ENCODE results near the gene FAM72C. TPM values are rescaled to one million over a fixed set of nuclear protein-coding genes. Genes with fewer than 3 reads are reported as not detected.
"Not testable (repeated sequence)": the region's sequence is repeated elsewhere in the genome, so short reads cannot be mapped to it uniquely, and the experiment has no call there.

FAM72C gene
- total RNA-seq = under 1 TPM in 1 of 4 donors, not detected in 3; 0.83 TPM

DNA sequence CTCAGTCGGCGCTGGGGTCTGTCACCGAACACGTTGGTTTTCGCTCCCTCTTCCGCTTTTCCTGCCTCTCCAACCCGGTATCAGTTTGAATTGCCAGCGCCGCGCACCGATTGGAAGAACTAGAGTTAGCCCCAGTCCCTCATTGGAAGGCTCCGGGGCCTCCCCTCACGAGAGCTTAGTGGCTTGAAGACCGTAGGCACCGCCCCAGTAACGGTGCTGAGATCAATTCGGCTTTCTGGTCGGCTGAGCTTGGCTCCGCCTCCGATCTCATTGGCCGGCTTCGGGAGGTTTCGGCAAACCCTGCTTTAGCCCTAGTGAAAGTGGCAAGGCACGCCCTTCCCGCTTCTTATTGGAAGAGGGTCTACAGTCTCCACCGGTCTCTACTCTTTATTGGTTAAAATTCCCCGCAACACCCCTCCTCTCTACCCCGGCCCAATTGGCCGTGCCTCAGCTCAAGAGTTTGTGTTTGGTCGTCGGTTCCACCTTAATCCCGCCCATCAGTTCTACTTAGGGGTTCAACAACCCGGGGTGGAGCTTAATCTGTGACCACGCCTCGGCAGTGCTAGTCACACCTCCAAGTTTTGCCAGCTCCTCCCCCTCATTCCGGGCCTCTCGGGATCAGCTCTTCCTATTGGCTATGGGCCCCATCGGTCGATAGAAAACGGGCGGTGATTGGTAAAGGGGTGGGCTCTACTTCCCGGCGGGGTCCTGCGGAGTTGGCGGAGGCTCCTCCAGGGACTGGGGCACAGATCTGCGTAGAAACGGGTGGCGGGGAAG, at the start of gene FAM72C:
TSS of gene FAM72C (minus strand) at position 63 of the 777 bp plus-strand sequence. CDS start 845 bp downstream, outside the sequence.
- not testable (repeated sequence) for H3K4me1 ChIP-seq, DNase-seq

GRCh38 chr1:144020001-144020738, 48.4 kb upstream of the FAM72C start:
- H3K27me3 ChIP-seq; intact Hi-C loops (cut with DNase I; ENCODE audit: low total_unique reads); DNase-seq; H3K9me3 ChIP-seq; H3K36me3 ChIP-seq; H3K27ac ChIP-seq; H3K4me1 ChIP-seq; H3K4me3 ChIP-seq: not testable (repeated sequence)

More for the DNA sequence above, at the start of gene FAM72C:
- H3K9me3 ChIP-seq; intact Hi-C loops (cut with DNase I; ENCODE audit: low total_unique reads); H3K27ac ChIP-seq; H3K27me3 ChIP-seq; H3K36me3 ChIP-seq; H3K4me3 ChIP-seq: not testable (repeated sequence)

- H3K36me3 ChIP-seq; H3K27ac ChIP-seq; H3K9me3 ChIP-seq; H3K4me1 ChIP-seq; intact Hi-C loops (cut with DNase I; ENCODE audit: low total_unique reads); H3K27me3 ChIP-seq; DNase-seq; H3K4me3 ChIP-seq: not testable (repeated sequence)
Measured at GRCh38 chr1:144019101-144019500, 47.3 kb upstream of the FAM72C start.

DNA sequence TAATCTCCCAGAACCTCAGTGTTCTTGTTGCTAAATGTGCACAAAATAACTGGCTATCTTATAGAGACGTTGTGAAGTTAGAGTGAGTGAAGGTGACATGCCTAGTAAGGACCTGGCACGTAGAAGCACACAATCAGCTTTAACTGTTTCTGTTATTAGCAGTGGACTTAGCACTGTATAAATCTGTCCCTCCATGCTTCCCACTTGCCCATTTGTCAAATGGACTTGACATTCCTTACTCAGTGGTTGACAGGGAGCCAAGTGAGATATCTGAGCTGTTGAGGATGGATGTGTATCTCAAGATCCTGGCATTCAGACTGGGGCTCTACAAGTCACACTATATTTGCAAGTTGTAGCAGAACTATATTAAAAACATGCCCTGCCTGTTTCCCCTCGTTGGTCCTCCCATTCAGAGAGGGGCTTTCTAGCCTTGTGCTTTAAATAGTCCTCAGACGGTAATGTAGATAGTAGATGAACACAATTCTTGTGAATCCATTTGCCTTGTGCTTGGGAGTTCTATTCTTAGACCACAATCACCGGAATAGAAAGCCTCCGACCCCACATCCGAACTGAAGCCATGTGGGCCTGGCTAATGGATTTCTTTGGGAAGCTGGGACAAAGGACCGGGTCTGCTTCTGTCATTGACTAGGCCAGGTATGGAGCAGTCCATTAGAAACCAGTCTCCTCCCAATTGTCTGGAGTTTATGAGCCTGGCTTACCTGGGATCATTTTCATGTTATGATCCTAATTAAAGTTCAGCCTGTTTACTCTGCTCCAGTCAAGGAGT, 43.6 kb upstream of the FAM72C start:
- DNase-seq; H3K4me1 ChIP-seq; intact Hi-C loops (cut with DNase I; ENCODE audit: low total_unique reads); H3K4me3 ChIP-seq; H3K36me3 ChIP-seq; H3K27me3 ChIP-seq; H3K9me3 ChIP-seq; H3K27ac ChIP-seq: not testable (repeated sequence)

GRCh38 chr1:144014528-144014927, 42.7 kb upstream of the FAM72C start:
- H3K27me3 ChIP-seq; DNase-seq; H3K4me3 ChIP-seq; H3K27ac ChIP-seq; H3K9me3 ChIP-seq; intact Hi-C loops (cut with DNase I; ENCODE audit: low total_unique reads); H3K4me1 ChIP-seq; H3K36me3 ChIP-seq: not testable (repeated sequence)

GRCh38 chr1:144014121-144014520, 42.3 kb upstream of the FAM72C start:
- H3K4me3 ChIP-seq; H3K27me3 ChIP-seq; H3K4me1 ChIP-seq; H3K36me3 ChIP-seq; H3K27ac ChIP-seq; DNase-seq; H3K9me3 ChIP-seq; intact Hi-C loops (cut with DNase I; ENCODE audit: low total_unique reads): not testable (repeated sequence)

GRCh38 chr1:144012168-144012733, 40.5 kb upstream of the FAM72C start:
- H3K4me3 ChIP-seq; H3K27me3 ChIP-seq; H3K9me3 ChIP-seq; DNase-seq; H3K36me3 ChIP-seq; intact Hi-C loops (cut with DNase I; ENCODE audit: low total_unique reads); H3K27ac ChIP-seq; H3K4me1 ChIP-seq: not testable (repeated sequence)

- DNase-seq; intact Hi-C loops (cut with DNase I; ENCODE audit: low total_unique reads): not testable (repeated sequence)
Measured at GRCh38 chr1:144009410-144009809, 37.6 kb upstream of the FAM72C start.

GRCh38 chr1:144004259-144004658, 32.5 kb upstream of the FAM72C start:
- H3K4me3 ChIP-seq; H3K4me1 ChIP-seq; H3K27me3 ChIP-seq; intact Hi-C loops (cut with DNase I; ENCODE audit: low total_unique reads); DNase-seq; H3K27ac ChIP-seq; H3K9me3 ChIP-seq; H3K36me3 ChIP-seq: not testable (repeated sequence)

More at GRCh38 chr1:144009410-144009809, 37.6 kb upstream of the FAM72C start:
- H3K27me3 ChIP-seq, H3K36me3 ChIP-seq, H3K9me3 ChIP-seq, H3K4me3 ChIP-seq, H3K4me1 ChIP-seq, H3K27ac ChIP-seq: not testable (repeated sequence)

DNA sequence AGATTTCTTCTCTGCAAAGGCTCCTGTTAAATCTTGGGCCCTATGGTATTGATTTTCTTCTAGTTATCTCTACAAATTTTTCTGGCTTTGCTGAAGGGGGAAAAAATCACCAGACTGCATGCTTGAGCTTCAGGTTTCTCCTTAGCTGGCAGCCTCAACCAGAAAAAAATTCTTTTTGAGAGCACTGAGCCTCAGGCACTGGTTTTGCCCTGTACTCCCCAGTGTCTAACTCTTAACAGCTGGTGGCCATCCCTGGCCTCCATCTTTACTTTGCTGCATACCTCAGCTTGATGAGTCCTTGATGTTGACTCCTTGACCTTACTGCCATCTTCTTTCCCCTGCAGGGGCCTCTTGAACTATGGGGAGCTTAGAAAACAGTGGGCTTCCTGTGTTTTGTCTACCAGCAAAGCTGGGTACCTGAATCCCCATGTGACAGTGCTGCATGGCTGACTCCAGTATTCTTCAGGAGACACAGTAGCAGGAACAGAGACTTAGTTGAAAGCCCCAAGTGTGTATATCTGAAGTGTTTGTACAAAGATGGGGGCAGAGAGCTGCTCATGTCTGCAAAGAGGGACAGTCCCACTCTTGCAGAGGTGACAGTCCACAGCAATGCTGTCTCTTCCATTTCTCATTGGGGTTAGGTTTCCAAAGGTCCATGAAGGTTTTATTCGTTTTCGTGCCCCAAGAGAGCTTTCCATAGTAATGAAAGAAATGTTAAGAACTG, 31.7 kb upstream of the FAM72C start:
- H3K9me3 ChIP-seq; H3K4me1 ChIP-seq; H3K27ac ChIP-seq; H3K36me3 ChIP-seq; H3K4me3 ChIP-seq; intact Hi-C loops (cut with DNase I; ENCODE audit: low total_unique reads); DNase-seq; H3K27me3 ChIP-seq: not testable (repeated sequence)

- H3K4me1 ChIP-seq; H3K9me3 ChIP-seq; DNase-seq; intact Hi-C loops (cut with DNase I; ENCODE audit: low total_unique reads); H3K27me3 ChIP-seq; H3K27ac ChIP-seq; H3K4me3 ChIP-seq; H3K36me3 ChIP-seq: not testable (repeated sequence)
Measured at GRCh38 chr1:144002141-144002881, 30.5 kb upstream of the FAM72C start.

DNA sequence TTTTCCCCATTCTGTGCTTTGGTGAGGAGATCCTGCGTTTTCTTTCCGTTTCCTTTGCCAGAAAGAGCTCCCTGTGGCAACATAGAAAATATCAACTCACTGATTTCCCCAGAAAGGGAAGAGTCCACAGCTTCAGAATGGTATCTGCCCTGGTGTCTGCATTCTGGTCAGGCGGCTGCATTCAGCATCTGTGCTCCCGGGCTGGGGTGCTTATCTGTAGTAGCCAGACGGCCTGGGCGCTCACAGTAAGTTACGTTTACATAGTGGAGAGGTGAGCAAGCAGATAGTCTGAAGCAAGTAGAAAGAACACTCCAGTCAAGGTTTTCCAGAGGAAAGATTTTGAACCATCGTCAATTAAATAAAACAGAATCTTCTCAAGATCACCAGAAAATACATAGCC, 29.3 kb upstream of the FAM72C start:
- H3K27me3 ChIP-seq; DNase-seq; H3K27ac ChIP-seq; H3K4me3 ChIP-seq; intact Hi-C loops (cut with DNase I; ENCODE audit: low total_unique reads); H3K9me3 ChIP-seq; H3K4me1 ChIP-seq; H3K36me3 ChIP-seq: not testable (repeated sequence)

Data from uterus (tissue), 4 donors.